Lung (tissue), 12 donors: ENCODE data around the gene NDUFS7. TPM values are rescaled to one million over a fixed set of nuclear protein-coding genes. Genes with fewer than 3 reads are reported as not detected.

Experiments used
- ATAC-seq: fragments of 200-7000 bp; cut with Tn5 transposase; one replicate; pipeline ENCODE4 v1.9.1; 2020; ENCODE audit warnings: moderate number of reproducible peaks; ENCODE audit not compliant: insufficient read depth, low FRiP score
- DNase-seq, 3 donors: peaks; one replicate each; pipeline ENCODE4 v3.0.0-alpha.2; 2013 to 2017
- H3K27ac ChIP-seq, 2 donors: one replicate each; pipeline ENCODE4 v1.5.1; 2013; ENCODE audit warnings: mild to moderate bottlenecking in 2 of 2, moderate library complexity in 2 of 2, control low read depth in 1 of 2, inconsistent platforms in 1 of 2, low read depth in 1 of 2, low read length in 1 of 2
- H3K27me3 ChIP-seq, 3 donors: one replicate each; pipeline ENCODE4 v1.5.1; 2013; ENCODE audit warnings: low read length in 2 of 3; ENCODE audit not compliant: control insufficient read depth in 3 of 3, insufficient read depth in 3 of 3
- H3K36me3 ChIP-seq, 4 donors: one replicate each; pipeline ENCODE4 v1.5.1; 2013; ENCODE audit warnings: low read length in 4 of 4, mild to moderate bottlenecking in 1 of 4, moderate library complexity in 1 of 4; ENCODE audit not compliant: control insufficient read depth in 4 of 4, insufficient read depth in 4 of 4
- H3K4me1 ChIP-seq, 5 donors: one replicate each; pipeline ENCODE4 v1.5.1; 2013; ENCODE audit warnings: low read length in 5 of 5, mild to moderate bottlenecking in 2 of 5, moderate library complexity in 1 of 5; ENCODE audit not compliant: control insufficient read depth in 5 of 5, insufficient read depth in 5 of 5
- H3K4me3 ChIP-seq: one replicate; pipeline ENCODE4 v1.5.1; 2013; ENCODE audit warnings: mild to moderate bottlenecking, control low read depth, moderate library complexity
- H3K9ac ChIP-seq, 2 donors: one replicate each; pipeline ENCODE4 v1.5.1; 2013; ENCODE audit warnings: low read length in 2 of 2, control low read depth in 1 of 2; ENCODE audit not compliant: insufficient read depth in 1 of 2
- H3K9me3 ChIP-seq, 4 donors: one replicate each; pipeline ENCODE4 v1.5.1; 2013; ENCODE audit warnings: low read length in 3 of 4, mild to moderate bottlenecking in 1 of 4, moderate library complexity in 1 of 4; ENCODE audit not compliant: control insufficient read depth in 4 of 4, insufficient read depth in 3 of 4
- CTCF ChIP-seq: IDR thresholded peaks from 2 replicates; pipeline ENCODE4 v1.5.1; 2012; ENCODE audit warnings: mild to moderate bottlenecking; ENCODE audit errors: control extremely low read depth, extremely low read depth
- WGBS, 2 donors: extraction: QIAGEN DNeasy Blood & Tissue Kit; methylation state at CpG; one replicate each; pipeline ENCODE4 v1.1.7; 2013; 5-methylcytosine and 5-hydroxymethylcytosine counted together
- polyA plus RNA-seq, 2 donors: library from polyadenylated mRNA; stranded (reverse); fragments of 200-250 nt; gene quantifications; one replicate each; pipeline ENCODE4 v1.2.1, GENCODE V29; 2013
- total RNA-seq, 2 donors: library from RNA; depleted of rRNA in 1 of 2; stranded (reverse); fragments of >200 nt in 1 of 2; gene quantifications; one replicate each; pipeline ENCODE4 v1.2.1, GENCODE V29; 2014 to 2021
- donor health status: control.
- donor health status: control.
- donor health status: Bipolar disorder and iron deficiency.
- donor health status: healthy.
- donor health status: DM: yes; HTN: yes; CAD: no.

NDUFS7 gene
- total and polyA plus RNA-seq, 4 donors: 33.4 to 133 (median 108) TPM

- H3K4me3 ChIP-seq: no peak overlapping the region
- H3K27ac ChIP-seq: no peak overlapping the region
- no peak overlapping the region for H3K9ac ChIP-seq
- H3K4me1 ChIP-seq: peaks cover 0 to 12% (median 0%) of the 10 kb centered on the region in 5 donors
- WGBS, 2 donors: 94 to 97% methylated on average over 15 of the region's 15 CpGs
- no peaks in the 10 kb centered on the region for H3K9me3 ChIP-seq
- DNase-seq: no peak
- ATAC-seq: no peak
- H3K27me3 ChIP-seq: peaks cover 0 to 5% (median 0%) of the 10 kb centered on the region in 3 donors
- no peak for TF ChIP-seq CTCF
- peaks cover 0 to 7% (median 0%) of the 10 kb centered on the region in 4 donors for H3K36me3 ChIP-seq
Measured at GRCh38 chr19:1399745-1400144, 16.0 kb downstream of the NDUFS7 start.

GRCh38 chr19:1400281-1401137, 16.8 kb downstream of the NDUFS7 start:
- TF ChIP-seq CTCF: no peak
- Histone ChIP-seq H3K9me3 (no peaks in the 10 kb centered on the region), H3K9ac (no peak overlapping the region), H3K4me3 (no peak overlapping the region), H3K27me3 (peaks cover 0 to 5% (median 0%) of the 10 kb centered on the region in 3 donors), H3K27ac (peak overlapping the region in 1 of 2 donors; percentile 36), H3K36me3 (peaks cover 0 to 2% (median 0%) of the 10 kb centered on the region in 4 donors), H3K4me1 (peaks cover 0 to 10% (median 0%) of the 10 kb centered on the region in 5 donors)
- ATAC-seq (no peak), DNase-seq (peak; percentile 33 to 48 (median 43))
- 32 to 34% methylated on average over 36 of the region's 36 CpGs for WGBS, 2 donors

DNA sequence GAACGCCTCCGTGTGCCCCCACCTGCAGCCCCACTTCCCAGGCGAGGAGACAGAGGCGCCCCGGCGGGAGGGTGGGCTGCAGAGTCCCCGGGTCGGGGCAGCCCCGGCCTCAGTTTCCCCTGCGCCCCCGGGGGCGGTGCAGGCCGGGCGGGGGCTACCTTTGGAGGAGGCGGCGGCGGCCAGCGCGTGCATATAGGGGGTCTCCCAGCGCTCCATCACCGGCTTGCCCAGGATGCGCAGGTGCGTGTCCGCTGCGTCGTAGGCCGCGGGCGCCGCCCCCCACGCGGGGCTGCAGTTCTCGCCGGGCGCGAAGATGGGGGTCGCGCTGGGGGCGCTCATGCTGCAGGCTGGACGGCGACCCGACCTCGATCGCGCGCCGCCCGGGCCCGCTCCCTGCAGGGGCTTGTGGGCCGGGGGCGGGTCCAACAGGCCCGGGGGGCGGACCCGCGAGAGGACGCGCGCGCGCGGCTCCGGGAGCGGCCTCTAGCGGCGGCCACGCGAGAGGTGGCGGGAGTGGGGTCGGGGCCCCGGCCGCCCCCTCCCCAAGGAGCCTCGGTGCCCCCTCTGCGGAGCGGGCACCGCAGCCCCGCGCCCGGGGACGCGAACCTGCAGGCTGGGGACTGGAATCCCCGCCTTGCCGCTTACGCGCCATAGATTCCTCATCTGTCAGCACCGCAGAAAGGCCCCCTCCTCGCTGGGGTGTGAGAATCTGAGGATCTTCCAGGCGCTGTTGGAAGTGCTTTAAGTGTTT, 17.6 kb downstream of the NDUFS7 start, which contains the start of gene GAMT:
TSS of gene GAMT (minus strand) at position 405 of the 751 bp plus-strand sequence. CDS start at position 339, 66 bp downstream.
- peak; percentile 17 for TF ChIP-seq CTCF
- 1% methylated on average over 41 to 87 of the region's 87 CpGs for WGBS, 2 donors
- H3K4me3 ChIP-seq: peak within 1 kb of the TSS; percentile 47
- DNase-seq (peak in 2 of 3 donors; percentile 48 to 66), ATAC-seq (no peak)
- H3K9me3 ChIP-seq: no peaks in the 10 kb centered on the region
- peaks cover 0 to 9% (median 0%) of the 10 kb centered on the region in 5 donors for H3K4me1 ChIP-seq
- H3K9ac ChIP-seq: no peak within 1 kb of the TSS
- no peaks in the 10 kb centered on the region for H3K36me3 ChIP-seq
- H3K27ac ChIP-seq: peak within 1 kb of the TSS in 1 of 2 donors; percentile 36
- peaks cover 0 to 5% (median 0%) of the 10 kb centered on the region in 3 donors for H3K27me3 ChIP-seq
